GM23338 (cell line): ENCODE results near the gene DPYD.

Experiments used
- CREB1 ChIP-seq: fragments of 250-450 bp; sonication (Bioruptor Pico); IDR thresholded peaks from 2 replicates; pipeline ENCODE4 v1.5.0; 2020; ENCODE audit warnings: low read depth, mild to moderate bottlenecking, moderate library complexity
- CTCF ChIP-seq, 2 experiments: fragments of 200-600 bp in 1 of 2; sonication (generic) in 1 of 2; conservative IDR thresholded peaks; 2 replicates each; pipeline versions ENCODE4 v1.5.1 to v1.6.1; 2016 to 2017; ENCODE audit warnings: antibody characterized with exemption in 2 of 2, low read depth in 2 of 2, mild to moderate bottlenecking in 2 of 2, moderate library complexity in 1 of 2
- EZH2 ChIP-seq: fragments of 200-600 bp; sonication (generic); IDR thresholded peaks from one replicate; pipeline ENCODE4 v1.8.0; 2017; ENCODE audit warnings: antibody characterized with exemption, mild to moderate bottlenecking, low read depth; ENCODE audit not compliant: unreplicated experiment
- EZH2phosphoT487 ChIP-seq: fragments of 200-600 bp; sonication (generic); IDR thresholded peaks from one replicate; pipeline ENCODE4 v1.8.1; 2018; ENCODE audit warnings: antibody characterized with exemption; ENCODE audit not compliant: unreplicated experiment
- JUNB ChIP-seq: IDR thresholded peaks from one replicate; pipeline ENCODE4 v1.6.1; 2016; ENCODE audit warnings: antibody characterized with exemption; ENCODE audit not compliant: unreplicated experiment
- NANOG ChIP-seq: IDR thresholded peaks from 2 replicates; pipeline ENCODE4 v1.6.1; 2016; ENCODE audit warnings: antibody characterized with exemption, borderline replicate concordance
- POLR2AphosphoS5 ChIP-seq: IDR thresholded peaks from 2 replicates; pipeline ENCODE4 v1.6.1; 2016; ENCODE audit warnings: antibody characterized with exemption, low read depth
- REST ChIP-seq: IDR thresholded peaks from one replicate; pipeline ENCODE4 v1.6.1; 2018; ENCODE audit warnings: antibody characterized with exemption; ENCODE audit not compliant: unreplicated experiment
- STAT1 ChIP-seq: IDR thresholded peaks from one replicate; pipeline ENCODE4 v1.6.1; 2016; ENCODE audit warnings: antibody characterized with exemption; ENCODE audit not compliant: unreplicated experiment
- ZNF114 ChIP-seq: fragments of 250-450 bp; sonication (Bioruptor Pico); IDR thresholded peaks from 2 replicates; pipeline ENCODE4 v1.5.0; 2020; ENCODE audit warnings: mild to moderate bottlenecking, moderate library complexity
- ZNF331 ChIP-seq: fragments of 250-450 bp; sonication (Bioruptor Pico); IDR thresholded peaks from 2 replicates; pipeline ENCODE4 v1.5.0; 2020; ENCODE audit warnings: low read depth, mild to moderate bottlenecking, moderate library complexity
- TF ChIP-seq, protein P1 (sequence below): IDR thresholded peaks from 2 replicates; pipeline ENCODE4 v1.6.1; 2016; ENCODE audit warnings: antibody characterized with exemption

GRCh38 chr1:97200595-97200994 is 720.2 kb downstream of the DPYD start:
- no peak for TF ChIP-seq CTCF (conservative IDR thresholded peaks at IDR 0.05; ENCODE audit: low read depth in 2 of 2)
- TF ChIP-seq EZH2: no peak
- TF ChIP-seq EZH2phosphoT487: no peak
- no peak for TF ChIP-seq JUNB
- TF ChIP-seq CREB1 (CRISPR knock-in tag): no peak
- TF ChIP-seq NANOG: no peak
- no peak for TF ChIP-seq REST
- TF ChIP-seq STAT1: no peak
- TF ChIP-seq POLR2AphosphoS5: no peak
- TF ChIP-seq ZNF331 (CRISPR knock-in tag): no peak
- TF ChIP-seq ZNF114 (CRISPR knock-in tag): no peak
- TF ChIP-seq, protein P1, sequence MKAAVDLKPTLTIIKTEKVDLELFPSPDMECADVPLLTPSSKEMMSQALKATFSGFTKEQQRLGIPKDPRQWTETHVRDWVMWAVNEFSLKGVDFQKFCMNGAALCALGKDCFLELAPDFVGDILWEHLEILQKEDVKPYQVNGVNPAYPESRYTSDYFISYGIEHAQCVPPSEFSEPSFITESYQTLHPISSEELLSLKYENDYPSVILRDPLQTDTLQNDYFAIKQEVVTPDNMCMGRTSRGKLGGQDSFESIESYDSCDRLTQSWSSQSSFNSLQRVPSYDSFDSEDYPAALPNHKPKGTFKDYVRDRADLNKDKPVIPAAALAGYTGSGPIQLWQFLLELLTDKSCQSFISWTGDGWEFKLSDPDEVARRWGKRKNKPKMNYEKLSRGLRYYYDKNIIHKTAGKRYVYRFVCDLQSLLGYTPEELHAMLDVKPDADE: no peak
